GM21529 (cell line): ENCODE data around the gene ITGAX.

ENCODE experiments used
- ATAC-seq: cut with Tn5 transposase; IDR thresholded peaks from one replicate; pipeline ENCODE4 v1.9.1; 2021; ENCODE audit not compliant: unreplicated experiment

The ITGAX gene

DNA sequence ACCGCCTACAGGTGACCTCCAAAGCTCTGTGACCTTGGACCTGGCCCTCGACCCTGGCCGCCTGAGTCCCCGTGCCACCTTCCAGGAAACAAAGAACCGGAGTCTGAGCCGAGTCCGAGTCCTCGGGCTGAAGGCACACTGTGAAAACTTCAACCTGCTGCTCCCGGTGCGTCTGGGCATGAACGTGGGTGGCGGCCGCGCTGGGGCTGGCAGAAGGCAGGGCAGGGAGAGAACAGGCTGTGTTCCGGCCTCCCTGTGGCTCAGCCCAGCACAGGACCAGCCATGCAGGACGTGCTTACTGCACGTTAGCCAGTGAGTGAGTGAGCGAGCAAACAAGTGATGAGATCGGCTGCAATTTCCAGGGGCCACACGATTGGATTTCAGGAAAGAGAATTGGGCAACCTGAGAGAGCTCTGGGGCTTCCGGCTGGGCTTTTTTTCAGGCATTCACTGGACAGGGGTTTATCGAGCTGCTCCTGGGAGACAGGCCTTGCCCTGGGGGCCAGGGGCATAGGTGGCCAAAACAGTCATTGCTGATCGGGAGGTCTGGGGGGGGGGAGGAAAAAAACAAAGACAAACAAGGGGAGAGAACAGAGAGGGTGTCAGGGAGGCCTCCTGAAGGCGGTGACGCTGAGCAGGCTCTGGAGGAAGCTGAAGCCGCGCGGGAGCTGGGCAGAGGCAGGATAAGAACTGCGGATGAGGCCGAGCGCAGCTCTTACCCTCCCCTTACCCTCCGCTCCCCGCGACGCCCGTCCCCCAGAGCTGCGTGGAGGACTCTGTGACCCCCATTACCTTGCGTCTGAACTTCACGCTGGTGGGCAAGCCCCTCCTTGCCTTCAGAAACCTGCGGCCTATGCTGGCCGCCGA lies 16.9 kb downstream of the ITGAX start:
- ATAC-seq, result no peak

DNA sequence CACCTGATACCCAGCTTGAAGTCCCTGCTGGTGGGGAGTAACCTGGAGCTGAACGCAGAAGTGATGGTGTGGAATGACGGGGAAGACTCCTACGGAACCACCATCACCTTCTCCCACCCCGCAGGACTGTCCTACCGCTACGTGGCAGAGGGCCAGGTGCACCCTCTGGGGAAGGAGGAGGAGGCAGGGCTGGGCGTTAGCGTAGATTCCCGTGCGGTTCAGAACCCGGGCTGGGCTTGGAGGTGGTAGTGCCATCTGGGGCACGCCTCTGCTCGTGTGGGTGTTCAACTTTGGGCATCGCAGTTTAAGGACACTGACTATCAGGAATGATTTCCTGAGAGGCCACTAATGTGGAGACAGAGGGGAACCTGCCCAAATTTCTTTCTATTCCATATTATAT lies 18.3 kb downstream of the ITGAX start:
- no peak for ATAC-seq

DNA sequence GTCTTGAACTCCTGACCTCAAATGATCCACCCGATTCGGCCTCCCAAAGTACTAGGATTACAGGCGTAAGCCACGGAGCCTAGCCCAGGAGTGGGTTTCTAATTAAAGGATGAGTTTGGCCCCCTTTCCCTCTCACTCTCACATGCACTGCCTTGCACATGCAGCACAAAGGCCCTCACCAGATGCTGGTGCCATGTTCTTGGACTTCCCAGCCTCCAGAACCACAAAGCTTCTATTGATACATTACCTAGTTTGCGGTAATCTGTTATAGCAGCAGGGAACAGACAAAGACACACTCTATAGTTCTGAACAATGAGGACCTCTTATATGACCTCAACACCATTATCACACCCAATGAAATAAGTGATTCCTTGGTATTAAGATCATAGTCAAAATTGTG lies 20.3 kb downstream of the ITGAX start:
- ATAC-seq, result no peak

DNA sequence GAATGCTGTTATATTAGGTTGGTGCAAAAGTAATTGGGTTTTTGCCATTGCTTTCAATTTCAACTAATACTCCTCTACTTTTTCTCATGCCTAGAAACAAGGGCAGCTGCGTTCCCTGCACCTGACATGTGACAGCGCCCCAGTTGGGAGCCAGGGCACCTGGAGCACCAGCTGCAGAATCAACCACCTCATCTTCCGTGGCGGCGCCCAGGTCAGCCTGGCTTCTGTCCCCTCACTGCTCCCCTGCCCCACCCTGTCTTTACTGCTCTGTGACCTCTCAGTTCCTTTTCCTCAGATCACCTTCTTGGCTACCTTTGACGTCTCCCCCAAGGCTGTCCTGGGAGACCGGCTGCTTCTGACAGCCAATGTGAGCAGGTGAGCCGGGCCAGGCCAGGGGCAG lies 21.7 kb downstream of the ITGAX start:
- ATAC-seq, result no peak

DNA sequence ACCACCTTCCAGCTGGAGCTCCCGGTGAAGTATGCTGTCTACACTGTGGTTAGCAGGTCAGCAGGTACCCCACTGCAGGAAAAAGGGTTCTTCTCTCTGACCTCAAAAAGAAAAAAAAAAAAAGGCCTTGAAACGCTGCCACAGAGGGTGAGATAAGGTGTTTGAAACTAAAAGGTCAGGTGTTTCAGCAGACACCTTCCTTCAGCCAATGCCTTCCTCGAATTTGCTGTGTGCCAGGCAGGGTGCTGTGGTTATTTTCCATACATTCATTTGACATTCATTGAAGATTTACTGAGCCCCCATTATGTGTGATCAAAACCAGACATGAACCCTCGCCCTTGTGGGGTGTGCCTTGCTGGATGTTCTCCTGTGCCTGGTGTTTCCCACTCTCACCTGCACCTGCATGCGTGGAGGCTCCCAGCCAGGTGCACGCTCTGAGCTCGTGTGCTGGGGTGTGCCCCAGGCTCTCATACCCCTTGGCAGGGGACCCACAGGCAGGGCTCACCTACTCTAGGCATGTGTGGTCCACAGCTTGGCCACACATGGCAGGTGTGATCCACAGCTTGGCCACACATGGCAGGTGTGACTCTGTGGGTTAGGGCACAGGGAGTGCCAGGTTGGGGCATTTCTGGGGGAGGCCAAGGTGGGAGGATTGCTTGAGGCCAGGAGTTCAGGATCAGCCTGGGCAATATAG lies 22.4 kb downstream of the ITGAX start:
- no peak for ATAC-seq

DNA sequence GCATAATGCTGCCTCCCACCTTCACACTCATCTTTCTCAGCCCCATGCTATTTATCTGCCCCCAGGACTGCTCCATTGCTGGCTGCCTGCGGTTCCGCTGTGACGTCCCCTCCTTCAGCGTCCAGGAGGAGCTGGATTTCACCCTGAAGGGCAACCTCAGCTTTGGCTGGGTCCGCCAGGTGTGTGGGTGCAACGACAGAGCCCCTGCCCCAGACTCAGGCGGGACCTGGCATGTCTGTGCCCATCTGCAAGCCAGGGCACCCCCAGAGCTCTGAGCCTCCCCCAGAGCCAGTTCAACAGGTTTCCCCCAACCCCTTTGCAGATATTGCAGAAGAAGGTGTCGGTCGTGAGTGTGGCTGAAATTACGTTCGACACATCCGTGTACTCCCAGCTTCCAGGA lies 25.2 kb downstream of the ITGAX start:
- no peak for ATAC-seq

DNA sequence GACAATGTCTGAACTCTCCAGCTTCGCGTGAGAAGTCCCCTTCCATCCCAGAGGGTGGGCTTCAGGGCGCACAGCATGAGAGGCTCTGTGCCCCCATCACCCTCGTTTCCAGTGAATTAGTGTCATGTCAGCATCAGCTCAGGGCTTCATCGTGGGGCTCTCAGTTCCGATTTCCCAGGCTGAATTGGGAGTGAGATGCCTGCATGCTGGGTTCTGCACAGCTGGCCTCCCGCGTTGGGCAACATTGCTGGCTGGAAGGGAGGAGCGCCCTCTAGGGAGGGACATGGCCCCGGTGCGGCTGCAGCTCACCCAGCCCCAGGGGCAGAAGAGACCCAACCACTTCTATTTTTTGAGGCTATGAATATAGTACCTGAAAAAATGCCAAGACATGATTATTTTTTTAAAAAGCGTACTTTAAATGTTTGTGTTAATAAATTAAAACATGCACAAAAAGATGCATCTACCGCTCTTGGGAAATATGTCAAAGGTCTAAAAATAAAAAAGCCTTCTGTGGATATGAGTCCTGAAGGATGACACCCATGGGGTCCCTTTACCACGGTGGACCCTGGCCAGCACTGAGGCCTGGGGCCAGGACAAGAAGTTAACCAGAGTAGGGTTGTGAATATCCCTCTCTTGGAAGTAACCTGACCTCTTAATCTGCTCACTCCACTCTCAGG lies 27.6 kb downstream of the ITGAX start:
- no peak for ATAC-seq

DNA sequence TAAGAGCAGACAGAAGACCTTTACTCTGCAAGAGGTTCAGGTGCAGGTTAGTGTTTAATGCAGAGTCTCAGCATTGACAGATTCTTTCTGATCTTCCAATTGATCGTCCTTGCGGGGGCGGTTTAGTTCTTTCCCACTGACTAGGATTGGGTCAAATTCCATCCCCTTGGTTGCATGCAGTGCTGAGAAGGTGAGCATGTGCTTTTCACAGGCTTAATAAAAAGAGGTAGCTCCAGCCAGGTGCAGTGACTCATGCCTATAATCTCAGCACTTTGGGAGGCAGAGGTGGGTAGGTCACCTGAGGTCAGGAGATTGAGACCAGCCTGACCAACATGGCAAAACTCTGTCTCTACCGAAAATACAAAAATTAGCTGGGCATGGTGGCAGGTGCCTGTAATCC lies 30.7 kb downstream of the ITGAX start:
- no peak for ATAC-seq

DNA sequence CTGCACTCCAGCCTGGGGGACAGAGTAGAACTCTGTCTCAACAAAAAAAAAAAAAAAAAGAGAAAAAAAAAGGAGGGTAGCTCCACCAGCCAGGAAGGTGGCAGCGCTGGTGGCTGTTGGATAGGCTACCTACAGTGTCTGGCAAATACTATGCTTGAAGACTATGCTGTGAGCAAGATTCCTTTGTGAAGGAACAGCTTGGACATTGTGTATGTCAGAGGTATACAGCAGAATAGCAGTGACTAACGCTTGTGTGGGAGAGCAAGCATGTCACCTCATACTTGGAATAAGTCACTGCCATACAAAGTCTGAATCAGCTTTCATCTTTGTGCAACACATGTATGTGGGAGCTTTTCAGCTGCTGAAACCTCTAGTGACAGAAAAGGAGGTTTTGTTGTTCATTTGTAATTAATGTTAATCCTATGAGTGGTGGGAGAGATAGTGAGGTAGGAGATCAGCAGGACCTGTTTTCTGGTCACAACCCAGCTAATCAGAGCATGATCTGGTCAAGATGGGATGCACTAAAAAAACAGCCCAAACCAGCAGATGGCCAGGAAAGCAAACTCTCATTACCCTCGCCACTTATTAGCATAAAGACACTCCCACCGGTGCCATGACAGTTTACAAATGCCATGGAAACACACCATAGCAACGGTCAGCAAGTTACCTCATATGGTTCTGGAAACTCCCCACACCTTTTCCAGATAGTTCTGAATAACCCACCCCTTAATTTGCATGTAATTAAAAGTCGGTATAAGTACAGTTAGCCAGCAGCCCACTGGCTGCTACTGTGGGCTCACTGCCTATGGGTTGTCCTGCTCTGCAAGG lies 31.4 kb downstream of the ITGAX start:
- ATAC-seq, result no peak

DNA sequence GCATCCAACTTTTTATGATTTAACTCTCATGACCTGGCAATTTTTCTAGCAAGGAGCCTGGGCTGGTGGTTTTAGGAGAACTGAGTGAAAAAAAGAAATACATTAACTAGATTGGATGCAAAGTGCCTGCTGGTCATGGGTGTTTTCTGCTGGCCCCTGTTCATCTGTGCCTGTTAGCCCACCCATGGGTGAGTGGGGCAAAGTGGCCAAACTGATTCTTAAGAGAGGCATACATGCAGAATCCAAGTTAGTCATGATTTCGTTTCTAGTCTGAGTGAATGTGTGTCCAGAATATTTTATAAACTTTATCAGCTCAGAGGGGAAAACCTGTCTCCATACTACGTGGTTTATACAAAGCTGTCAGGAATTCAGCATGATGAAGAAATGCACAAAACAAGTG lies 33.6 kb downstream of the ITGAX start:
- ATAC-seq, result no peak

DNA sequence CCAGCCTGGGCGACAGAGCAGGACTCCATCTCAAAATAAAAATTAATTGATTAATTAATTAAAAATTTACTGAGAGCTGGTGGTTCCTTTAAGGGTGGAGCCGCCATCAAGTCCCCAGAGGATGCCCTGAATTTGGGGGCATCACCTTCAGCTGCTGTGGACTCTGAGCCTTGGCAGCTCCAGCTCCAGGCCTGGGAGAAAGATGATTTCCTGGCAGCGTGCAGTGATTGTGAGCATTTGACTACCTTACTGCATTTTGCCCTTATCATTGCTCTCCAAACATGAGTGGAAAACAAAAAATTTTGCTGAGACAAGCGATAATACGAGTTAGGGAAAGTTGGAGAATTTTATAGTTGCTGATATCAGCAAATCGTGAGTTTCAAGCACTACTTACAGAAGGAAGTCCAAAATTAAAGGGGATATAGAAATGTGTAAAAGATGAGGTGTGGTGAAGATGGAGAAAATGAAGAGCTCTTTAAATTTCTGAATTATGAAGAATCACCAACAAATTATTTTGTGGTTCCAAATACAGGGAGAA lies 35.6 kb downstream of the ITGAX start:
- no peak for ATAC-seq

DNA sequence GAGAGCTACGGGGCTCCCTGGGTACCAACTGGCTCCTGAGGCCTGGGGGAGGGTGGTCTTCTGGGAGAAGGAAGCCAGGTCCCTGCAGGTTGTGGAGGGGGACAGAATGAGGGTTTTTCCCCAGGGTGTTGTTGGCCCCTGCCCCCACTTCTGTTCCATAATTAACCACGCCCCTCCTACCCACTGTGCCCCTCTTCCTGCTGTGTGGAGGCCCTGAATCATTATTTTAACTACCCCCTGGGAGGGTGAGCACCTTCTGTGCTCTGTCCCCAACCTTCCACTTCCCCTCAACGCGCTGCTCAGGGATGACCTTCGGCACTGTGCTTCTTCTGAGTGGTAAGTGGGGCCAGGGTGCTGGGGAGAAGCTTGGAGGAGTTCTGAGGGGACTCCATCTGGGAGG lies 38.1 kb downstream of the ITGAX start, which contains the start of gene ITGAD:
ITGAD (plus strand) TSS at position 280 of the 400 bp plus-strand sequence; CDS start at position 306, 26 bp downstream.
- ATAC-seq, result no peak

DNA sequence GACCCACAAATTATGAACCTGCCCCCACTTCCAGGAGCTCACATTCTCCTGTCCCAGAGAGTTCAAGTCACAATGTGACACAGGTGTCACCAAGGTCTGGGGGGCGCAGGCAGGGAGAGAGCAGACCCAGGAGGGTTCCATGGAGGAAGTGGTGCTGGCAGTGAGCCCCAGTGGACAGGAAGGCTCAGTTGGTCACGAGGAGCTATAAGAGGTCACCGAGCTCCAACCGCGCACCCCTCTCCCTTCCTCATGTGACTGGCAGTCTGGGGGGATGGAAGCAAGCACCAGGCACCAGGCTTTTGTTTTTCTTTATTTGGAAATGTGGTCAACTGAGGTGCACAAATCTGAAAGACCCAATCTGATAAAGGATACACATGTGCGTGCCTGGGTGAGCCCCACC lies 40.7 kb downstream of the ITGAX start:
- ATAC-seq, result no peak

DNA sequence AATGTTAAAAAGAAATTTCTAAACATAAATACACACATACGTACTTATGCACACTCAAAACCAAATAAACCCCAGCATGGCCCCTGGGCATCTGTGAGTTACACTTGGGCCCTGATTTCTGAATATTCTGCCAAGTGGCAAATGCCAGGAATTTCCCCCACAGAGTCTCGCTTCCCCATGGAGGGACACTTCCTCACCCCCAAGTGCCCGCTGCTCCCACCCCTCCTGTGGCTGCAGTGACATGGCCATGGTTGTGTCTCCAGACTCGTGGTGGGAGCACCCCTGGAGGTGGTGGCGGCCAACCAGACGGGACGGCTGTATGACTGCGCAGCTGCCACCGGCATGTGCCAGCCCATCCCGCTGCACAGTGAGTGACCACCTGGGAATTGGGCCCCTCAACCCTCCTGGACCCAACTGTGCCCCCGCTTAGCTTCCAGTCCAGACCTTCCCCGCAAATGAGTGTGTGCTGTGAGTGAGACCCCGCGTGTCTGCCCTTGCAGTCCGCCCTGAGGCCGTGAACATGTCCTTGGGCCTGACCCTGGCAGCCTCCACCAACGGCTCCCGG lies 42.2 kb downstream of the ITGAX start:
- ATAC-seq, result no peak

DNA sequence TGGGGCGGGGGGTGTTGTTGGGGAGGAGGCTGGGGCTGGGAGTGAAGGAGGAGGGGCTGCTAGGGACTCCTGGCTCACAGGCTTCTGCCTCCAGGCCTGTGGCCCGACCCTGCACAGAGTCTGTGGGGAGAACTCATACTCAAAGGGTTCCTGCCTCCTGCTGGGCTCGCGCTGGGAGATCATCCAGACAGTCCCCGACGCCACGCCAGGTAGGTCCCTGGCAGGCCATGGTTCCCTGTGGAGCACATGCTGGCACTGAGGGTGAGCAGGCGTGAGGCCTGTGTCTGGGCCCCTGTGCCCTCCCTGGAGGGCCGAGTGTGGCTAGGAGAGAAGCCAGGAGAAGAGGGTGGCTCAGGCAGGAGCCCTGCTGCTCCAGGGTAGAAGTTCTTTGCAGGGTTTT lies 42.7 kb downstream of the ITGAX start:
- no peak for ATAC-seq

DNA sequence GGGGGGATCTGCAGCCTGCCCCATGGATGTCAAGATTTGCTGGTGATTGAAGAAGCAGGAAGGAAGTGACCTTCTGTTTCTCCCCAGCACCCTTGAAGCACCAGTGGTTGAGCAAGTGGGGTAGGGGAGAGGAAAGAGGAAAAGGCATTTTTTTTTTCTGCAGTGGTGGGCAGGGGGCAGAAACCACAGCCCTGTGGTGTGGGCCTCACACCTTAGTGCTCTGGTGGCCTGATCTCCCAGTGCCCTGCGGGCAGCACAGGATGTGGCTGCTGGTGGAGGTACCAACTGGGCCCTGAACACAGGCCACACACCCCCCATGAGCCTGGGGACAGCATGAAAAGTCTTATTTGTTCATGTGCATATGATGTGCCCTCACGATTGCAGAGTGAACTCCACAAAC lies 45.2 kb downstream of the ITGAX start:
- ATAC-seq, result no peak

DNA sequence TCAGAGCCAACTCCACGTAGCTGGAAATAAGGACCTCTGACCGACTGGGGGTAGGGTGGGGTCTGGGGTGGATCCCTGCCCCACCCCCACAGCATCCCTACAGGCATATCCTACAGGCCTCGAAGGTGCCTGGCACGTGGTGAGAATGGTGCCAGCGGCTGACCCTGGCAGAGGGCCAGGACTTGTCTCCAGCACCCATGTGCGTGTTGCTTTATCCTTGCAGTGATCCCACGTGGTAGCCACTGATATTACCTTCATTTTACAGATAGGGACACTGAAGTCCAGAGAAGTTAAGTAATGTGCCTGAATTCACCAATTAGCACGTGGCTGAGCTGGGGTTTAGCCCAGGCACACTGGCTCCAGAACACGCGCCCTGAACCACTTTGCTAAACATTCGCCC lies 46.5 kb downstream of the ITGAX start:
- ATAC-seq, result no peak

DNA sequence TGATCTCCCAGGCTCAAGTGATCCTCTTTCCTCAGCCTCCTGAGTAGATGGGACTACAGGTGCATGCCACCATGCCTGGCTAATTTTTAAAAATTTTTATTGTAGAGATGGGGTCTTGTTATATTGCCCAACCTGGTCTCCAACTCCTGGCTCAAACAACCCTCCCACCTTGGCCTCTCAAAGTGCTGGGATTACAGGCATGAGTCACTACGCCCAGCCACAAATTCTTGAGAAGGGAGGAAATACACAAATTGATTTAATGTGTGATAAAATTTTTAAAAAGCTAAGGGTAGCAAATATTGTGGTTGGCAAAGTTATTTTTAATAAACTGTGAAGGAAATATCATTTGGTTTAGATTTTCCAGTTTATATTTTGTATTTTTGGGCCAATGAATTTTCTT lies 47.7 kb downstream of the ITGAX start:
- no peak for ATAC-seq

DNA sequence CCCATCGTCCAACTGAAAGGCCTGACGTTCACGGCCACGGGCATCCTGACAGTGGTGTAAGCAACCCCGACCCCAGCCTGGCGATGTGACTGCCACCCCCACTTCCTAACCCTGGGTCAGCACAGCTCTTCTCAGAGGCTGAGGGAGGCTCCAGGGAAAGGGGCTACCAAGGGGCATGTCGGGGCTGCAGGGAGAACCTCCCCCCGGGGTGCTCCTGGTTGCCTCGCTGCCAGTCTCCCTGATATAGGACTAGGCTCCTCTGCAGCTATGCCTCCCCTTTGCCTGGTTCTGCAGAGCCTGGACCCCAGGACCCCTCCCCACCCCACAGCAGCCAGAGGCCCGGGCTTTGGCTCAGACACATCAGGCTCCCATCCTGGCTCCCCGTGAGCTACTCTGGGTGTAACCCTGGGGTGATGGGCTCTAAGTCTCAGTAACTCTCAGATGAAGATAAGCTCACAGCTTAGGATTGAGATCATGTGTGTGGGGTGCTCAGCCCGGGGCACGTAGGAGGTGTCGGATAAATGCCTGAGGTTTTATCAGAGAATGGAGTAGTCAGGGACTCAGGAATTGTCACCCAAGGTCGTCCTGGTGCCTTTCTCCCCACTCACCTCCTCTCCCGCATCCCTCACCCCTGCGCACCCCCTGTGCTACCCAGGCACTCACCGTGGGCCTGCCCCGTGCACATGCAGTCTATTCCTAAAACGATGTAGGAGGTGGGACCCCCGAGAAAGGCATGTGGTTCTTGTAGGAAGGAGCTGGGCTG lies 48.8 kb downstream of the ITGAX start:
- ATAC-seq, result no peak
